Psoas muscle (tissue), 8 donors: ENCODE measurements around the gene THUMPD2. TPM values are rescaled to one million over a fixed set of nuclear protein-coding genes. Genes with fewer than 3 reads are reported as not detected.
A peak's percentile ranks its signal among the peaks of the same experiment; 100 is the strongest.

Source experiments
- ATAC-seq, 4 donors: fragments of 200-7000 bp; cut with Tn5 transposase; one replicate each; pipeline ENCODE4 v1.9.1; 2020; ENCODE audit warnings: moderate library complexity in 3 of 4, mild to moderate bottlenecking in 2 of 4
- DNase-seq, 2 donors: peaks; one replicate each; pipeline ENCODE4 v3.0.0-alpha.2; 2020
- H3K27ac ChIP-seq: fragments of 200-600 bp; one replicate; pipeline ENCODE4 v1.8.0; 2022
- H3K27me3 ChIP-seq, 3 donors: fragments of 200-600 bp in 1 of 3; one replicate each; pipeline versions ENCODE4 v1.6.1 to v1.8.0; 2013 to 2022; ENCODE audit warnings: low read length in 2 of 3, mild to moderate bottlenecking in 2 of 3, moderate library complexity in 1 of 3; ENCODE audit not compliant: insufficient read depth in 3 of 3
- H3K36me3 ChIP-seq, 2 donors: fragments of 200-600 bp in 1 of 2; one replicate each; pipeline versions ENCODE4 v1.6.1 to v1.8.0; 2013 to 2022; ENCODE audit warnings: low read depth in 1 of 2, mild to moderate bottlenecking in 1 of 2, moderate library complexity in 1 of 2; ENCODE audit not compliant: insufficient read depth in 1 of 2
- H3K4me1 ChIP-seq: fragments of 200-600 bp; one replicate; pipeline ENCODE4 v1.8.0; 2022
- H3K4me3 ChIP-seq: fragments of 200-600 bp; one replicate; pipeline ENCODE4 v1.8.0; 2022; ENCODE audit warnings: mild to moderate bottlenecking
- H3K9me3 ChIP-seq: fragments of 200-600 bp; one replicate; pipeline ENCODE4 v1.8.0; 2022
- WGBS, 3 donors: extraction: QIAGEN DNeasy Blood & Tissue Kit; methylation state at CpG; one replicate each; pipeline versions ENCODE4 v1.1.6 to v1.1.7; 2013; 5-methylcytosine and 5-hydroxymethylcytosine counted together
- intact Hi-C, 2 donors: fragments of 100-400 bp; cut with DNase I; formaldehyde crosslinking; loops; one replicate each; pipeline versions ENCODE4 v1.11.0 to v1.14.2; 2022
- polyA plus RNA-seq, 3 donors: library from polyadenylated mRNA; stranded (reverse); fragments of 200-250 nt; gene quantifications; one replicate each; pipeline ENCODE4 v1.2.3, GENCODE V29; 2013
- total RNA-seq, 4 donors: library from RNA; stranded (reverse); fragmentation: NEBNext Ultra II Directional in 2 of 4; extraction: Animal tissue kit (Norgen Biotek cat#: 25700) in 2 of 4; gene quantifications; one replicate each; pipeline versions ENCODE4 v1.2.1 to v1.2.4, GENCODE V29; 2021 to 2023
- TF ChIP-seq, protein P1 (sequence below): fragments of 200-600 bp; IDR thresholded peaks from one replicate; pipeline ENCODE4 v1.8.0; 2022; ENCODE audit warnings: antibody characterized with exemption
- donor health status: healthy with polysubstance abuse.
- donor health status: DM: no; HTN: no; CAD: no; lungs with moderate emphysema.
- donor health status: Bipolar disorder and iron deficiency.
- donor health status: healthy.
- donor health status: DM: yes; HTN: yes; CAD: no.
- donor health status: DM: no; HTN: no; CAD: no.
- donor health status: DM: no; HTN: no; CAD: no.
- donor health status: DM: yes; HTN: yes; CAD: no.

The THUMPD2 gene
- total and polyA plus RNA-seq, 7 donors = 6.5 to 12.7 (median 7.5) TPM

- Histone ChIP-seq H3K4me3 (no peak overlapping the region), H3K4me1 (peaks cover 22% of the 10 kb centered on the region), H3K9me3 (no peaks in the 10 kb centered on the region), H3K27me3 (no peaks in the 10 kb centered on the region), H3K36me3 (peaks cover 3 to 67% of the 10 kb centered on the region in 2 donors), H3K27ac (no peak overlapping the region)
- ATAC-seq = no peak
- intact Hi-C loops = no loop called here
- 93 to 96% (median 95%) methylated on average over 6 of the region's 6 CpGs for WGBS, 3 donors
- no peak for DNase-seq
- TF ChIP-seq, protein P1, sequence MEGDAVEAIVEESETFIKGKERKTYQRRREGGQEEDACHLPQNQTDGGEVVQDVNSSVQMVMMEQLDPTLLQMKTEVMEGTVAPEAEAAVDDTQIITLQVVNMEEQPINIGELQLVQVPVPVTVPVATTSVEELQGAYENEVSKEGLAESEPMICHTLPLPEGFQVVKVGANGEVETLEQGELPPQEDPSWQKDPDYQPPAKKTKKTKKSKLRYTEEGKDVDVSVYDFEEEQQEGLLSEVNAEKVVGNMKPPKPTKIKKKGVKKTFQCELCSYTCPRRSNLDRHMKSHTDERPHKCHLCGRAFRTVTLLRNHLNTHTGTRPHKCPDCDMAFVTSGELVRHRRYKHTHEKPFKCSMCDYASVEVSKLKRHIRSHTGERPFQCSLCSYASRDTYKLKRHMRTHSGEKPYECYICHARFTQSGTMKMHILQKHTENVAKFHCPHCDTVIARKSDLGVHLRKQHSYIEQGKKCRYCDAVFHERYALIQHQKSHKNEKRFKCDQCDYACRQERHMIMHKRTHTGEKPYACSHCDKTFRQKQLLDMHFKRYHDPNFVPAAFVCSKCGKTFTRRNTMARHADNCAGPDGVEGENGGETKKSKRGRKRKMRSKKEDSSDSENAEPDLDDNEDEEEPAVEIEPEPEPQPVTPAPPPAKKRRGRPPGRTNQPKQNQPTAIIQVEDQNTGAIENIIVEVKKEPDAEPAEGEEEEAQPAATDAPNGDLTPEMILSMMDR = no peak
These were observed 42.4 kb downstream of the THUMPD2 start for GRCh38 chr2:39736640-39737039.

DNA sequence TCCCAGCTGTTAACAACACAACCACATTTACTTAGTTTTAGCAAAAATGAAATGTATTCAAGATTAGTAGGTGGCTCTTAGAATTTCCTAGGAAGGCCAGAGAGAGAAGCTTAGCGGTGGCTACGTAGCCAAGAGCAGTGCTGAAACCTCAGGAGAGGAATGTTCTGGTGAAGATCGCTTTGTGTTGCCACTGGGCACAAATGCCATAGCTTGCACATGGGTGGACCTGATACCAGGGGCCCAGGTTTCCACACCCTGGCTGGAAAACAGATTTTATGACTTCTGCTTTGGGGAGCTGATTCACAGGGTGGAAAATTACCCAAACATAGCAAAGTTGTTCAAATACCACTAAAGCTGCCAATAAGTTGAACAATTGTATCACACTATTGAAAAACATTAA, 43.4 kb downstream of the THUMPD2 start:
- no peaks in the 10 kb centered on the region for H3K27me3 ChIP-seq
- TF ChIP-seq, protein P1 = no peak
- H3K4me3 ChIP-seq = no peak overlapping the region
- intact Hi-C loops = no loop called here
- peaks cover 22% of the 10 kb centered on the region for H3K4me1 ChIP-seq
- DNase-seq (no peak), ATAC-seq (peak in 3 of 4 donors; percentile 26 to 64 (median 61))
- H3K9me3 ChIP-seq = no peaks in the 10 kb centered on the region
- peaks cover 3 to 57% of the 10 kb centered on the region in 2 donors for H3K36me3 ChIP-seq
- 68 to 97% (median 77%) methylated on average over 3 of the region's 3 CpGs for WGBS, 3 donors
- no peak overlapping the region for H3K27ac ChIP-seq

DNA sequence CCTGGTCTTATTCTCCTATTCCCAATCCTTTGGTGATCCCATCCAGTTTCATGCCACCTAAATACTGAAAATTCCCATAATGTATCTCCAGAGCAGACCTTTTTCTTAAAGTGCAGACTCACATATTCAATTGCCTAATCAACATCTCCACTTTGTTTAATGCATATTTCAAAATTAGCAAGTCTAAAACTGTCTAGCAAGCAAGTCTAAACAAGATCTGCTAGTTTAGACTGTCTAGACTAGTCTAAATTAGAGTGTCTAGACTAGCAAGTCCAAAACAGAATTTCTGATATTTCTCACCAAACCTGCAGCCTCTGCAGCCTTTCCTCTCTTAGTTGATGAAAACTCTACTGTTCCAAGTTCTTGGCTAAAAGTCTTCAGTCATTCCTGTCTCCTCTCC, 44.6 kb downstream of the THUMPD2 start:
- TF ChIP-seq, protein P1 = no peak
- ATAC-seq (no peak), DNase-seq (no peak)
- H3K27me3 ChIP-seq = no peaks in the 10 kb centered on the region
- H3K4me3 ChIP-seq = no peak overlapping the region
- intact Hi-C loops = no loop called here
- H3K9me3 ChIP-seq = no peaks in the 10 kb centered on the region
- H3K27ac ChIP-seq = no peak overlapping the region
- H3K4me1 ChIP-seq = peaks cover 22% of the 10 kb centered on the region
- peaks cover 3 to 45% of the 10 kb centered on the region in 2 donors for H3K36me3 ChIP-seq

DNA sequence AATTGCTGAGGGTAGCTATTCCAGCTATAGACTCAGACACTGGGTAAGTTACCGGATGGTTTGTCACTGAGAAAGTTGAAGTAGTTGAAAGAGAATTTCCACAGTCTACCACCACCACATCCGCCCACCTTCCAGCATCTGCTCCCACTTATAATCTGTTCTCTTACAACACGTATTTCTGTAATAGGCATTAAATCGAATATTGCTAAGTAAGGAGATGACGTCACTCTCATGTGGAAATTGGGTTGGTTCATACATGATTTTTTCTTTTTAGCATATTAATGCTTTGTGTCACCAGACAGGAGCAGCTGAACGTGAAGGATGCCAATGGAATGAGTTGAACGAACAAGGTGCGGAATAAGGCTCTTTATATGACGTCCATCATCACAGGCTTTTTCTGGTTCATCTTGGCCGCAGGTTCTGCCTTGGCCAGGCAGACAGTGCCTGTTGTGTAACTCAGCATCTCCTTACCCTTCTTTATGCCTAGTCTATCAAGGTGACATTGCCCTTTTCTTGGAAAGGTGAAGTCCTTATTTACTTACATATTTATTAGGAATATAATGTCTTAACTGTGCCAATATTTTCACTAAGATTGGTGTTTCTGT, 45.9 kb downstream of the THUMPD2 start:
- Histone ChIP-seq H3K36me3 (peaks cover 0 to 34% of the 10 kb centered on the region in 2 donors), H3K4me1 (peaks cover 22% of the 10 kb centered on the region), H3K9me3 (no peaks in the 10 kb centered on the region), H3K4me3 (no peak overlapping the region), H3K27me3 (no peaks in the 10 kb centered on the region), H3K27ac (no peak overlapping the region)
- intact Hi-C loops = no loop called here
- ATAC-seq (peak; percentile 46 to 66 (median 62)), DNase-seq (no peak)
- TF ChIP-seq, protein P1 = no peak
- 52 to 73% (median 59%) methylated on average over 10 of the region's 10 CpGs for WGBS, 3 donors

GRCh38 chr2:39732482-39732881, 46.6 kb downstream of the THUMPD2 start:
- Histone ChIP-seq H3K9me3 (no peaks in the 10 kb centered on the region), H3K36me3 (peaks cover 0 to 27% of the 10 kb centered on the region in 2 donors), H3K4me3 (no peak overlapping the region), H3K27ac (no peak overlapping the region), H3K27me3 (no peaks in the 10 kb centered on the region), H3K4me1 (peaks cover 22% of the 10 kb centered on the region)
- ATAC-seq (peak in 3 of 4 donors; percentile 13 to 34 (median 23)), DNase-seq (no peak)
- TF ChIP-seq, protein P1 = no peak
- WGBS, 3 donors = 81 to 90% (median 88%) methylated on average over 1 of the region's 1 CpG
- intact Hi-C loops = no loop called here
